ENCODE measurements around the gene EGF. TPM values are rescaled to one million over a fixed set of nuclear protein-coding genes. Genes with fewer than 3 reads are reported as not detected.
"Not testable (repeated sequence)": the region's sequence is repeated elsewhere in the genome, so short reads cannot be mapped to it uniquely, and the experiment has no call there.

The EGF gene
- total RNA-seq, 1 donor from 2014 or later = 25.5 TPM

DNA sequence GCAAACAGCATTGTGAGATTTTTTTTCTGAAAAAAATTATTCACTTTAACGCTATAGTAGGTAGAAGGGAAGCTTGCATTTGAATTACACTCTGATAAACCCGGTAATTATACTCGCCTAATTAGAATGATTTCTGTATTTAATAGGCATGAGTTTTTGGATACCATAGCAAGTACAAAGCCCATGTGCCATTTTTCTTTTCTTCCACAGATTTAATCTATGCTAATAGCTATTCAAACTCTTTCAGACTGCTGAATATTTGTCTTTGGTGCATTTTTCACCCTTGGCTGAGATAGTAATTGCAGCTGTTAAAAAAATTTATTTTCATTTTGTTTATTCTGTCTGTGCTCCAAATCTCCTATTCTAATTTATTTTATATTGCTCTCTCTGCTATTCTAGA lies 113.0 kb downstream of the EGF start:
- no peak overlapping the region for H3K4me3 Mint-ChIP-seq
- no peaks in the 10 kb centered on the region for H3K4me1 Mint-ChIP-seq (ENCODE audit: unreplicated experiment)
- no peak for DNase-seq (ENCODE audit: extremely low spot score, unreplicated experiment)
- H3K27me3 Mint-ChIP-seq = peaks cover 3% of the 10 kb centered on the region
- no peaks in the 10 kb centered on the region for H3K36me3 Mint-ChIP-seq
- H3K9me3 Mint-ChIP-seq = no peaks in the 10 kb centered on the region
- no peak overlapping the region for H3K27ac Mint-ChIP-seq
- TF ChIP-seq, protein P1, sequence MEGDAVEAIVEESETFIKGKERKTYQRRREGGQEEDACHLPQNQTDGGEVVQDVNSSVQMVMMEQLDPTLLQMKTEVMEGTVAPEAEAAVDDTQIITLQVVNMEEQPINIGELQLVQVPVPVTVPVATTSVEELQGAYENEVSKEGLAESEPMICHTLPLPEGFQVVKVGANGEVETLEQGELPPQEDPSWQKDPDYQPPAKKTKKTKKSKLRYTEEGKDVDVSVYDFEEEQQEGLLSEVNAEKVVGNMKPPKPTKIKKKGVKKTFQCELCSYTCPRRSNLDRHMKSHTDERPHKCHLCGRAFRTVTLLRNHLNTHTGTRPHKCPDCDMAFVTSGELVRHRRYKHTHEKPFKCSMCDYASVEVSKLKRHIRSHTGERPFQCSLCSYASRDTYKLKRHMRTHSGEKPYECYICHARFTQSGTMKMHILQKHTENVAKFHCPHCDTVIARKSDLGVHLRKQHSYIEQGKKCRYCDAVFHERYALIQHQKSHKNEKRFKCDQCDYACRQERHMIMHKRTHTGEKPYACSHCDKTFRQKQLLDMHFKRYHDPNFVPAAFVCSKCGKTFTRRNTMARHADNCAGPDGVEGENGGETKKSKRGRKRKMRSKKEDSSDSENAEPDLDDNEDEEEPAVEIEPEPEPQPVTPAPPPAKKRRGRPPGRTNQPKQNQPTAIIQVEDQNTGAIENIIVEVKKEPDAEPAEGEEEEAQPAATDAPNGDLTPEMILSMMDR (conservative IDR thresholded peaks at IDR 0.05) = no peak

DNA sequence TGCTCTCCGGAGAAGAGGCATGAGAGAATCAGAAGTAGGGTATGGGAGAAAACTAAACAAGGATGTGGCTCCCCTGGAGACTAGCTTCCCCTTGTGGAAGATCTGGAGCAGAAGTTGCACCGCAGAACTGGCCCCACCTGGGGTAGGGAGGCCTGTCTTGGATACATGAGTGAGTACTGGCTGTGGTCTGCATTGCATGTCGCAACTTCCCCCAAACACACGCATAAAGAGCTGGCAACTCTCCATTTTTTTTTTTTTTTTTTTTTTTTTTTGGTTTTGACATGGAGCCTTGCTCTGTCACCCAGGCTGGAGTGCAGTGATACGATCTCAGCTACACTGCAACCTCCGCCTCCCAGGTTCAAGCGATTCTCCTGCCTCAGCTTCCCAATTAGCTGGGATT lies 119.9 kb downstream of the EGF start:
- no peaks in the 10 kb centered on the region for H3K36me3 Mint-ChIP-seq
- H3K4me1 Mint-ChIP-seq (ENCODE audit: unreplicated experiment) = no peaks in the 10 kb centered on the region
- TF ChIP-seq, protein P1 (conservative IDR thresholded peaks at IDR 0.05) = no peak
- DNase-seq (ENCODE audit: extremely low spot score, unreplicated experiment) = no peak
- H3K27me3 Mint-ChIP-seq = peaks cover 3% of the 10 kb centered on the region
- peaks cover 5% of the 10 kb centered on the region for H3K9me3 Mint-ChIP-seq
- H3K4me3 Mint-ChIP-seq = no peak overlapping the region
- no peak overlapping the region for H3K27ac Mint-ChIP-seq

DNA sequence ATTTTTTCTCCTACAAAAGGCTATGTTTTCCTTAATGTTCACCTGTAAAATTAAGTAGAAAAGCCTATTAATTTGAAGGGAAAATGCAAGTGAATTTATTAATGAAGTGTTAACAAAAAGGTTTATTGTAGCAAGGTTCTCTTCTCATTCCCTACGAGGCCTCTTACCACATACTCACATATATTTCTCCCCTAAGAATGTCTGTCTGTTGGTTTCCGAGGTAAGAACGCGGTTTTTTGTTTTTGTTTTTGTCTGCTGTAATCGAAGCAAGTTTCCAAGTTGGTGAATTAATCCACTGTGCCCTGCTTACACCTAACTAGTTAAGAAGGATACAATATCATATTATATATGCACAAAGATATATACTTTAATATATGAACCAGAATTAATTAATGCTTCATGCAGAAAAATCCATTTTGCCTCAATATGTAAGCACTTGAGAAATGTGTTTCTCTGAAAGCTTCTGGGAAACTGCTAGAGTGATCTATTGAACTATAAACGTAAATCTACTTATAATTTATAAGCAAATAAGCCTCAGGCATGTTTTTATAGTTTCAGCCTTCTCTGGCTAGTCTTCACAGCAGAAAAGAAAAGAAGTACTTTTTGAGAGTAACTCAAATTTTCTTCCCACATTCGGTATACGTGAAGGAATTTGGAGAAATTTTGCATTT lies 120.8 kb downstream of the EGF start:
- Mint-ChIP-seq H3K27me3 (peaks cover 3% of the 10 kb centered on the region), H3K9me3 (peaks cover 5% of the 10 kb centered on the region), H3K36me3 (no peaks in the 10 kb centered on the region), H3K4me3 (no peak overlapping the region), H3K27ac (no peak overlapping the region), H3K4me1 (ENCODE audit: unreplicated experiment) (no peaks in the 10 kb centered on the region)
- no peak for DNase-seq (ENCODE audit: extremely low spot score, unreplicated experiment)
- TF ChIP-seq, protein P1 (conservative IDR thresholded peaks at IDR 0.05) = no peak

DNA sequence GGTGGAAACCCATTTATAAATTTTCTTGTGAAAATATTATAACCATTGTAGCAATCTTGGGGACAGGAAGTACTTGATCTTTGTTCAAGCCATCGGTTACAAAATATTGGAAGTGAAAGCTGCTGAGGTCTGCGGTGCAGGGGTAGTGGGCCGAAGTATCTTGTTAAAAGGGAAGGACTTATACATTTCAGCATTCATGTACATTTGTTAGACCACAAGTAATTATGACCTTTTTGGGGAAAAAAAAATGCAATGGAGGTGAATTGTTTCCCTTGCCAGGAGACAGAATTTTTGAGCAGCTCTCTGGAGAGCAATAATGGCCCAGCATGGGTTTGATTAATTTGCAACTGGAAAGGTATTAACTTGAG lies 121.3 kb downstream of the EGF start:
- H3K27ac Mint-ChIP-seq = no peak overlapping the region
- DNase-seq (ENCODE audit: extremely low spot score, unreplicated experiment) = no peak
- H3K9me3 Mint-ChIP-seq = peaks cover 5% of the 10 kb centered on the region
- peaks cover 3% of the 10 kb centered on the region for H3K27me3 Mint-ChIP-seq
- no peak overlapping the region for H3K4me3 Mint-ChIP-seq
- no peaks in the 10 kb centered on the region for H3K4me1 Mint-ChIP-seq (ENCODE audit: unreplicated experiment)
- no peaks in the 10 kb centered on the region for H3K36me3 Mint-ChIP-seq
- TF ChIP-seq, protein P1 (conservative IDR thresholded peaks at IDR 0.05) = no peak

DNA sequence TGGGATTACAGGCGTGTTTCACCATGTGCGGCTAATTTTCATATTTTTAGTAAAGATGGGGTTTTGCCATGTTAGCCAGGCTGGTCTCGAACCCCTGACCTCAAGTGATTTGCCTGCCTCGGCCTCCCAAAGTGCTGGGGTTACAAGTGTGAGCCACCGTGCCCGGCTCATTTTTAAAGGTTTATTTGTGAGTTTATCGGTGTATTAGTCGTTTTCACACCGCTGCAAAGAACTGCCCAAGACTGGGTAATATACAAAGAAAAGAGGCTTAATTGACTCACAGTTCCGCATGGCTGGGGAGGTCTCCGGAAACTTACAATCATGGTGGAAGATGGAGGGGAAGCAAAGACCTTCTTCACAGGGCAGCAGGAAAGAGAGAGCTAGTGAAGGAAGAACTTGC lies 126.5 kb downstream of the EGF start:
- peaks cover 20% of the 10 kb centered on the region for H3K4me1 Mint-ChIP-seq (ENCODE audit: unreplicated experiment)
- H3K27ac Mint-ChIP-seq; H3K9me3 Mint-ChIP-seq; H3K4me3 Mint-ChIP-seq; H3K36me3 Mint-ChIP-seq; DNase-seq (ENCODE audit: extremely low spot score, unreplicated experiment); H3K27me3 Mint-ChIP-seq: not testable (repeated sequence)

DNA sequence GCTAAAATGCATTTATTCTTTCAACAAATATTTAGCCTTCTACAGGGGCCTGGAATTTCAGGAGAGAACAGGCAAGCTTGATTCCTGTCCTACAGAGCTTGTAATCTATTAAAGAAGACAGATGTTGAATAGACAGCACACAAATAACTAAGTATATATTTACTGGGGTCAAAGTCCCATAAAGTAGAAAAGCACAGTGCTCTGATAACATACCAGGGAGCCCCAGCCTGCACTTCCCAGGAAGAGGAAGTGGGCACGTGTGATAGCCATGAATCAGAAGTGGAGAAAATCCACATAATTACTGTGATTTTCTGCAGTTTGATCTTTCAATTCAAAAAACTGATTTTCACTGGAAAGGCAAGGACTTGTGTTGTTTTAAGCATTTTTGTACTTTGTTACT lies 129.1 kb downstream of the EGF start:
- H3K4me1 Mint-ChIP-seq (ENCODE audit: unreplicated experiment) = peaks cover 31% of the 10 kb centered on the region
- H3K27me3 Mint-ChIP-seq = no peaks in the 10 kb centered on the region
- H3K4me3 Mint-ChIP-seq = no peak overlapping the region
- DNase-seq (ENCODE audit: extremely low spot score, unreplicated experiment) = no peak
- H3K36me3 Mint-ChIP-seq = peaks cover 1% of the 10 kb centered on the region
- H3K27ac Mint-ChIP-seq = no peak overlapping the region
- TF ChIP-seq, protein P1 (conservative IDR thresholded peaks at IDR 0.05) = no peak
- H3K9me3 Mint-ChIP-seq = no peaks in the 10 kb centered on the region

Measured in type B pancreatic cell (in vitro differentiated cells).